Left lung (tissue), 10 donors: ENCODE measurements around the gene TINCR. TPM values are rescaled to one million over a fixed set of nuclear protein-coding genes. Genes with fewer than 3 reads are reported as not detected.
"Not testable (repeated sequence)": the region's sequence is repeated elsewhere in the genome, so short reads cannot be mapped to it uniquely, and the experiment has no call there.

Experiments
- ATAC-seq: fragments of 200-7000 bp; cut with Tn5 transposase; one replicate; pipeline ENCODE4 v1.9.1; 2020; ENCODE audit warnings: moderate library complexity
- DNase-seq, 4 donors: peaks; one replicate each; pipeline ENCODE4 v3.0.0-alpha.2; 2013 to 2020
- H3K27ac ChIP-seq, 2 donors: fragments of 200-600 bp; sonication (generic) in 1 of 2; one replicate each; pipeline versions ENCODE4 v1.5.0 to v1.8.0; 2020 to 2021
- H3K27me3 ChIP-seq, 2 donors: fragments of 200-600 bp; sonication (generic) in 1 of 2; one replicate each; pipeline versions ENCODE4 v1.5.0 to v1.8.0; 2020 to 2021
- H3K36me3 ChIP-seq, 2 donors: fragments of 200-600 bp; sonication (generic) in 1 of 2; one replicate each; pipeline versions ENCODE4 v1.5.0 to v1.8.0; 2020 to 2021
- H3K4me1 ChIP-seq, 2 donors: fragments of 200-600 bp; one replicate each; pipeline ENCODE4 v1.8.0; 2021
- H3K4me3 ChIP-seq, 2 donors: fragments of 200-600 bp; sonication (generic) in 1 of 2; one replicate each; pipeline versions ENCODE4 v1.5.0 to v1.8.0; 2020 to 2021; ENCODE audit warnings: mild to moderate bottlenecking in 1 of 2
- H3K9me3 ChIP-seq, 2 donors: fragments of 200-600 bp; sonication (generic) in 1 of 2; one replicate each; pipeline versions ENCODE4 v1.5.0 to v1.8.0; 2020 to 2021
- intact Hi-C, 2 donors: fragments of 100-400 bp; cut with DNase I; formaldehyde crosslinking; loops; one replicate each; pipeline versions ENCODE4 v1.11.2 to v1.14.2; 2022
- polyA plus RNA-seq, 6 donors: library from polyadenylated mRNA; unstranded; fragments of 120-200 nt; gene quantifications; one replicate each; pipeline ENCODE4 v1.2.1, GENCODE V29; 2013; ENCODE audit not compliant: insufficient read length in 6 of 6
- total RNA-seq, 2 donors: library from RNA; stranded (reverse); fragmentation: NEBNext Ultra II Directional; extraction: Animal tissue kit (Norgen Biotek cat#: 25700); gene quantifications; one replicate each; pipeline ENCODE4 v1.2.1, GENCODE V29; 2021
- TF ChIP-seq, protein P1 (sequence below), 2 donors: fragments of 200-600 bp; sonication (generic) in 1 of 2; IDR thresholded peaks; one replicate each; pipeline versions ENCODE4 v1.5.0 to v1.8.0; 2021; ENCODE audit warnings: antibody characterized with exemption in 2 of 2
- donor health status: DM: no; HTN: yes; CAD: no.
- donor health status: DM: no; HTN: no; CAD: no.

The TINCR gene
- total and polyA plus RNA-seq, 8 donors: 0.24 to 0.76 (median 0.61) TPM

DNA sequence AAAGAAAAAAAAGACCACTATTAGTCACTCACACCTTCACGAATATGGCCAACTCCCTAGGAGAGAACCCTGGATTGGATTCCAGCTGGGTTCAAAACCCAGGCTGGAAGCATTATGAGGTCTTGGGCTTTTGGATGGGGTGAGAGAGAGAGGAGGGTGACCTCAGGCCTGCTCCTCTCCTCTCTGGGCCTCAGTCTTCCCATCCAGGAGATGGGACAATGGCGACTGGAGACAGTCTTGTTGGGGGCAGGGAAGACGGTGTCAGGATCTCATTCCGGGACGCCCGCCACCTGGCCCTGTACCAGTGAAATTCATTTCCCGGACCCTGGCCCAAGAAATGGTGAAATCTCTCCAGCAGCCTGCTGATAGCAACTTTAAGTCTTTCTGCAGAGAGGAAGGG is 26.3 kb downstream of the TINCR start:
- TF ChIP-seq, protein P1, sequence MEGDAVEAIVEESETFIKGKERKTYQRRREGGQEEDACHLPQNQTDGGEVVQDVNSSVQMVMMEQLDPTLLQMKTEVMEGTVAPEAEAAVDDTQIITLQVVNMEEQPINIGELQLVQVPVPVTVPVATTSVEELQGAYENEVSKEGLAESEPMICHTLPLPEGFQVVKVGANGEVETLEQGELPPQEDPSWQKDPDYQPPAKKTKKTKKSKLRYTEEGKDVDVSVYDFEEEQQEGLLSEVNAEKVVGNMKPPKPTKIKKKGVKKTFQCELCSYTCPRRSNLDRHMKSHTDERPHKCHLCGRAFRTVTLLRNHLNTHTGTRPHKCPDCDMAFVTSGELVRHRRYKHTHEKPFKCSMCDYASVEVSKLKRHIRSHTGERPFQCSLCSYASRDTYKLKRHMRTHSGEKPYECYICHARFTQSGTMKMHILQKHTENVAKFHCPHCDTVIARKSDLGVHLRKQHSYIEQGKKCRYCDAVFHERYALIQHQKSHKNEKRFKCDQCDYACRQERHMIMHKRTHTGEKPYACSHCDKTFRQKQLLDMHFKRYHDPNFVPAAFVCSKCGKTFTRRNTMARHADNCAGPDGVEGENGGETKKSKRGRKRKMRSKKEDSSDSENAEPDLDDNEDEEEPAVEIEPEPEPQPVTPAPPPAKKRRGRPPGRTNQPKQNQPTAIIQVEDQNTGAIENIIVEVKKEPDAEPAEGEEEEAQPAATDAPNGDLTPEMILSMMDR (IDR thresholded peaks at IDR 0.05): no peak

DNA sequence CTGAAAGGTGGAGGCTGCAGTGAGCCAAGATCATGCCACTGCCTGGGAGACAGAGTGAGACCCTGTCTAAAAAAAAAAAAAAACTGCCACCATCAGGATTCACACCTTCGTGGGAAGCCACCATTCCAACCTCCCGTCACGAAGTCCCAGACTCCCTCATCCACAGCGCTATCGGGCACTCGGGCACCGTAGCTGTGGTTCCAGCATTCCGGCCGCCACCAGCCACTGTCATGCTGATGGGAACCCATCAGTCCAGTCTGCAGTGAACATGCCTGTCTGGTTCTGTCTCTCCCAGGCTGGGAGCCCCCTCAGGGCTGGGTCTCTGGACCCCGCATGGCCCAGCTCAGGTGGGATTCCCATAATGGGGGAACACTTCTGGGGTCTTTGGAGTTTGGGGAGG is 27.5 kb downstream of the TINCR start:
- Histone ChIP-seq H3K4me3 (no peak overlapping the region), H3K27me3 (peaks cover 0 to 63% of the 10 kb centered on the region in 2 donors), H3K9me3 (peaks cover 0 to 6% of the 10 kb centered on the region in 2 donors), H3K4me1 (no peaks in the 10 kb centered on the region), H3K27ac (no peak overlapping the region), H3K36me3 (no peaks in the 10 kb centered on the region)
- intact Hi-C loops: no loop called here
- DNase-seq (no peak), ATAC-seq (no peak)
- TF ChIP-seq, protein P1 (IDR thresholded peaks at IDR 0.05): no peak

More for the DNA sequence above, 26.3 kb downstream of the TINCR start:
- Histone ChIP-seq H3K27ac (no peak overlapping the region), H3K36me3 (no peaks in the 10 kb centered on the region), H3K4me1 (no peaks in the 10 kb centered on the region), H3K9me3 (no peaks in the 10 kb centered on the region), H3K27me3 (peaks cover 0 to 52% of the 10 kb centered on the region in 2 donors), H3K4me3 (no peak overlapping the region)
- DNase-seq (no peak), ATAC-seq (no peak)
- intact Hi-C loops: no loop called here

DNA sequence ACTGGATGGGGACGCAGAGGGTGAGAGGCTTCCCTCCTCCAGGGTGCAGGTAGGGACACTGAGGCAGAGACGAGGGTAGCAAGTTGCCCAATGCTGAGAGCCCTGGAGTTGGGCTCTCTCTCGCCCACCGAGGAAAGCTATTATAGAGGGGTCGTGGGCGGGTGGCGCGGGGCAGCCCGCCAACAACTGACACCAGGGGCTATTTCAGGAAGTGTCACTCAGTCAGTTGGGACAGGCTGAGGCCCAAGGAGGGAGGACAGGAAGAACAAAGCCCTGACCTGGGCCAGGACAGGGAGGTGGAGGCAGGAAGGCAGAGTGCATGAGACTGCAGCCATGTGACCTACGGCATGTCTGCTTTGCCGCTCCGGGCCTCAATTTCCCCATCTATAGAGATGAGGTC is 29.9 kb downstream of the TINCR start:
- peaks cover 0 to 27% of the 10 kb centered on the region in 2 donors for H3K9me3 ChIP-seq
- no peak for ATAC-seq

DNA sequence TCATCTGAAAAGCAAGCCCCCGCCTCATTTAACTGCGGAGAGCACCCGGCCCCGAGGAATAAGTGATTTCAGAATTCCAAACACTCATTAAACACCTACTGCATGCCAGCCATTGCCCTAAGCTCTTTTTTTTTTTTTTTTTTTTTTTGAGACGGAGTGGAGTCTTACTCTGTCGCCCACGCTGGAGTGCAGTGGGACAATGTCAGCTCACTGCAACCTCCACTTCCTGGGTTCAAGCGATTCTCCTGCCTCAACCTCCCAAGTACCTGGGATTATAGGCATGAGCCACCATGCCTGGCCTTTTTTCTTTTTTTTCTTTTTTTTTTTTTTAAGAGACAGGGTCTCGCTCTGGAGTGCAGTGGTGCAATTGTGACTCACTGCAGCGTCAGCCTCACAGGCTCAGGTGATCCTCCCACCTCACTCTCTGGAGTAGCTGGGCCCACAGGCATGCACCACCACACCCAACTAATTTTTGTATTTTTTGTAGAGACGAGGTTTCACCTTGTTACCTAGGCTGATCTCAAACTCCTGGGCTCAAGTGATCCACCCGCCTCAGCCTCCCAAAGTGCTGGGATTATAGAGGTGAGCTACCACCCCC is 30.7 kb downstream of the TINCR start:
- H3K4me3 ChIP-seq, ATAC-seq, H3K4me1 ChIP-seq, H3K36me3 ChIP-seq, DNase-seq, H3K27ac ChIP-seq, intact Hi-C loops: not testable (repeated sequence)
- Histone ChIP-seq H3K9me3 (peaks cover 0 to 27% of the 10 kb centered on the region in 2 donors), H3K27me3 (peaks cover 0 to 64% of the 10 kb centered on the region in 2 donors)

More for the DNA sequence above, 29.9 kb downstream of the TINCR start:
- TF ChIP-seq, protein P1 (IDR thresholded peaks at IDR 0.05): no peak
- no peaks in the 10 kb centered on the region for H3K4me1 ChIP-seq
- no peak for DNase-seq
- H3K4me3 ChIP-seq: no peak overlapping the region
- peaks cover 0 to 64% of the 10 kb centered on the region in 2 donors for H3K27me3 ChIP-seq
- H3K36me3 ChIP-seq: no peaks in the 10 kb centered on the region
- intact Hi-C loops: no loop called here
- no peak overlapping the region for H3K27ac ChIP-seq

DNA sequence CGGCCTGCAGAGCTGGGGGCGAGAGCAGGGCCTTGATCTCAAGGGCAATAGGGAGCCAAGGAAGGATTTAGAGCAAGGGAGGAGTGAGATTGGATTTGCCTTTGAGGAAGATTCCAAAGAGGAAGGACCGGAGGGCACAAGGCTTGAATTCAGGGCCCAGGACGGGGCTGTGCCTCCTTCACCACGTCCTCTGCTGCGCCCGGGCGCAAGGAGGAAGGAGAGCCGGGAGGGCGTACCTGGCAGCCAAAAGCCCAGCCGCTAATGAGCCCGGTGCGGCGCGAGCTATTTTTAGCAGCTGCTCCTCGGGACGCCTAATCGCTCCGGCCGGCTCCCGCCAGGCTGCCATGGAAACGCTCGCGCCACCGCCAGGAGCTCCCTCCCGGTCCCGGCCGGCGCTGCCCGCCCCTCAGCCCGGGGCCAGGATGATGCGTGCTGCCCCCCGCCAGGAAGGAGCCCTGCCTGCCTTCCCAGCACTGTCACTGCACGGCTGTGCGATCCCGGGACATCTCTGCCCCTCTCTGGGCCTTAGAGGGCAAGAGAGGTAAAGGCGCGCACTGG is 31.3 kb downstream of the TINCR start:
- no peak overlapping the region for H3K4me3 ChIP-seq
- TF ChIP-seq, protein P1 (IDR thresholded peaks at IDR 0.05): no peak
- no peaks in the 10 kb centered on the region for H3K36me3 ChIP-seq
- no peaks in the 10 kb centered on the region for H3K4me1 ChIP-seq
- DNase-seq: peak; percentile 43 to 82 (median 63)
- intact Hi-C loops: no loop called here
- ATAC-seq: peak; percentile 88
- peaks cover 0 to 60% of the 10 kb centered on the region in 2 donors for H3K27me3 ChIP-seq
- H3K27ac ChIP-seq: no peak overlapping the region
- H3K9me3 ChIP-seq: peaks cover 0 to 27% of the 10 kb centered on the region in 2 donors
